HT1080 (cell line): ENCODE results near the gene MFSD12. TPM values are rescaled to one million over a fixed set of nuclear protein-coding genes. Genes with fewer than 3 reads are reported as not detected.

Experiments
- DNase-seq: peaks from one replicate; pipeline ENCODE4 v3.0.0-alpha.2; 2015; ENCODE audit warnings: low read depth
- polyA plus RNA-seq, 2 experiments: library from polyadenylated mRNA; depleted of rRNA; stranded (reverse); fragments of >200 nt; gene quantifications; 2 replicates each; pipeline ENCODE4 v1.2.3, GENCODE V29; 2015
- total RNA-seq: library from RNA; depleted of rRNA; stranded (reverse); fragments of >200 nt; shearing (Covaris generic); gene quantifications from 2 replicates; pipeline ENCODE4 v1.2.3, GENCODE V29; 2014; rRNA removed

The MFSD12 gene
- 109 and 132 TPM in 2 replicates for total RNA-seq
- 62.8 and 69.1 TPM in 2 replicates for polyA plus RNA-seq (2015; cell fraction: cytosol; rRNA removed)
- polyA plus RNA-seq (2015; cell fraction: nucleus; rRNA removed), result 101 and 106 TPM in 2 replicates

DNA sequence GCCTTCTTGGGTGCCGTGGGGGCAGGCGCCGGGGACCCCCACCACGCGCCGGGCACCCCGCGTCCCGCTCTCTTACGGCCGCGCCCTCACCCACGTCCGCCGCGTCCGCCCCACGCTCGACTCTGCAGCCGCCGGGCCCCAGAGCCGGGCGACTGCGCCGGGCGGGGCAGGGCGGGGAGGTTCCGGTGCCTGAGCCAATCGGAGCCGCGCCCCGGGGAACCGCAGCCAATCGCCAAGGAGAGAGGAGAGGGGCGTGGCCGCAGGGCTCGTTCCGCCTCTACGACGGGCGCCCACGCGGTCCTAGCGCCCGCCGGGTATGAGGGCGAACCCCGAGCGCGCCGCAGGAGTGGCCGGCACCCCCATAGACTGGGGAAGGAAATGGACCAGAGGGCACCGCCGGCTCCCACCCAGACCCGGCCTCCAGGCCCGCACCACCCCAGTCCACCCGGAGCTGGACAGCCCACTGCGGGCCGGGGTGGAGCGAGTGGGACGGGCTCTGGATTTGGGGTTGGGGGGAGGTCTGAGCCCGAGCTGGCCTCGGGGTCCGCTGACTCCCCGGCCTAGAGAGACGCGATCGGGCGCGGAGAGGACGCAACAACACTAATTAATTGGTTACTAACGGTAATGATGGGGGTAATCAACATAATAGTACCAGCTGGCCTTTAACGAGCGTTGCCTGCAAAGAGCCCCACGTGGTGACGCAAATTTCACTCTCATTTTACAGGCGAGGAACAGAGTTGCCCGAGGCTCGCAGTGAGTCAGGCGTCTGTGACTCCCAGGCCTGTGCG, at the start of gene MFSD12:
TSS of gene MFSD12 (minus strand) at position 126 of the 788 bp plus-strand sequence. CDS start 183 bp downstream, outside the sequence.
- peak; percentile 90 for DNase-seq

DNA sequence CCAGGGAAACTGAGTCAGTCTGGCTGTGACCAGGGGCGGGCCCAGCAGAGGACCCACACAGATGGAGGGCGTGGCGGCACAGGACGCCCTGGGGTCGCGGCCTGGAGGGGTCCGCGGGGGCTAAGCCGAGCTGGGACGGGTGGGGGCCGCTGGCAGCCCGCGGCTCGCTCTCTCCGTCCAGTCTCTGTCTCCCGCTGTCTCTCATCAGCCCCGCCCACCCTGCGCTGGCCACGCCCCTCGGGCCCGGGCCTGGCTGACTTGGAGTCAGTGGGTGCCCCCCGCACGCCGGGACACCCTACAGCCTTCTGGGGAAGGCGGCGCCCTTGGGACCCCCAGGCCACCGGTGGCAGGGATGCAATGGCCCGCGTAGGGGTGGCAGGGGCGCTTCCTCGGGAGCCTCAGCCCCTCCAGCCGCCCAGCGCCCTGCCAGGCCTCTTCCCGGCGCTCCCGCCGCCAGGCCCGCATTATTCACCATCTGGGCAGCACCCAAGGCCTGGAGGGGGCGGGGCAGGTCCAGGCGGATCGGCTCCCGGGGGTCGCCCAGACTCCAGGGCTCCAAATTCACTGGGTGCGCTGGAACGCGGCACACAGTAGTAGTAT, 49.4 kb upstream of the MFSD12 start, which contains the start of gene TBXA2R:
TSS of gene TBXA2R (minus strand) at position 186 of the 600 bp plus-strand sequence. CDS start 6,241 bp downstream, outside the sequence.
- DNase-seq, result peak; percentile 51

DNA sequence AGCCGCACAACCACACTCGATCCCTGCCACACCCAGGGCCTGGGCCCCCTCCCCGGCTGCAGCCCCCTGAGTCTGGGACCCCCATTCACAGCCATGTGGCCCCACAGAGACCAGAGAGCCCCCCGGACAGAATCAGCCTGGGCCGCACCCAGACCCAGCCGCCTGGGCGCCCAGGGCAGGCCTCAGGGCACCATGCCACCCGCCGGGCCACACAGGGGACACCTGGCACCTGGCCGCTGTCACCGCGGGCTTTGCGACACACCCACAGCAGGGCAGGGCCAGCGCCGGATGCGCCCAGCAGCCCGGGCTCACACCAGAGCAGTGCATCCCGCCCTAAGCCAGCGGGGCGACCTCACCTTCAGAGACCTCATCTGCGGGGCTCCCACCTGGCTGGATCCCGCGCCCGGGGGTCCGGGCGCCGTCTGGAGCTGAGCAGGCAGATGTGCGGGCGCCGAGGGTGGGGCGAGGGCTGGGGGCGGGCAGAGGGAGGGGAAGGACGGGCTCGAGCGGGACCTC, 48.8 kb upstream of the MFSD12 start:
- DNase-seq, result no peak

DNA sequence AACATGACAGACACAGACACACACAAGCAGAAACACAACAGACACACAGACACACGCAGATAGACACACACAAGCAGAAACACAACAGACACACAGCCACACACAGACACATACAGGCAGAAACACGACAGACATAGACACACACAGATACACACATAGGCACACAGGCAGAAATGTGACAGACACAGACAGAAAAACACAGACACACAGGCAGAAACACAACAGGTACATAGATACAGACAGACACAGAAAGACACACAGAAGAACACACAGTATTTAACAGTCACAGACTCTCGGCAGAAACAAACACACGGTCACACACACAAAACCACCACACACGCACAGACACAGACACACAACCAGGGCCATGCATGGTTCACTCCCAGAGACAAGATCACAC, 48.4 kb upstream of the MFSD12 start:
- DNase-seq, result no peak

DNA sequence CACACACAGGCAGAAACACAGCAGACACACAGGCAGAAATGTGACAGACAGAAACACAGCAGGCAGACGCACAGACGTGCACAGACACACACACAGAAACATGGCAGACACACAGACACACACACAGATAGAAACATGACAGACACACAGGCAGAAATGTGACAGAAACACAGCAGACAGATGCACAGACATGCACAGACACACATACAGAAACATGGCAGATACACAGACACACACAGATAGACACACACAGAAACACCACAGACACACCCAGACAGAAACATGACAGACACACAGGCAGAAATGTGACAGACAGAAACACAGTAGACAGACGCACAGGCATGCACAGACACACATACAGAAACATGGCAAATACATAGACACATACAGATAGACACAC, 48.0 kb upstream of the MFSD12 start:
- no peak for DNase-seq

DNA sequence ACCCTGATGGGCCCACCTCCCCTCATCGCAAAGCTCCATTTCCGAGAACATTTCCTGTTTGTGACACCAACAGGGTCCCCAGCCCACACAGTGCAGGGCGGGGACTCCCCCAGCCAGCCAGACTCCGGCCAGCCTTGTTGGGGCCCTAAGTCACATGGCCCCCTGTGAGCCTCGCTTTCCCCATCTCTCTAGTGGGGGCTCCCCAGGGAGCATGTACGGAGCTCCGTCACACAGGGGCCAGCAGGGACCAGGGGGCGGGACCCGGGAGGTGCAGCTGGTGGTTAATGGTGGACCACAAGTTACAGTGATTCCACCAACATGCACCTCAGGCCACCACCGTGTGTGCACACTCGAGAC, 47.6 kb upstream of the MFSD12 start:
- no peak for DNase-seq

DNA sequence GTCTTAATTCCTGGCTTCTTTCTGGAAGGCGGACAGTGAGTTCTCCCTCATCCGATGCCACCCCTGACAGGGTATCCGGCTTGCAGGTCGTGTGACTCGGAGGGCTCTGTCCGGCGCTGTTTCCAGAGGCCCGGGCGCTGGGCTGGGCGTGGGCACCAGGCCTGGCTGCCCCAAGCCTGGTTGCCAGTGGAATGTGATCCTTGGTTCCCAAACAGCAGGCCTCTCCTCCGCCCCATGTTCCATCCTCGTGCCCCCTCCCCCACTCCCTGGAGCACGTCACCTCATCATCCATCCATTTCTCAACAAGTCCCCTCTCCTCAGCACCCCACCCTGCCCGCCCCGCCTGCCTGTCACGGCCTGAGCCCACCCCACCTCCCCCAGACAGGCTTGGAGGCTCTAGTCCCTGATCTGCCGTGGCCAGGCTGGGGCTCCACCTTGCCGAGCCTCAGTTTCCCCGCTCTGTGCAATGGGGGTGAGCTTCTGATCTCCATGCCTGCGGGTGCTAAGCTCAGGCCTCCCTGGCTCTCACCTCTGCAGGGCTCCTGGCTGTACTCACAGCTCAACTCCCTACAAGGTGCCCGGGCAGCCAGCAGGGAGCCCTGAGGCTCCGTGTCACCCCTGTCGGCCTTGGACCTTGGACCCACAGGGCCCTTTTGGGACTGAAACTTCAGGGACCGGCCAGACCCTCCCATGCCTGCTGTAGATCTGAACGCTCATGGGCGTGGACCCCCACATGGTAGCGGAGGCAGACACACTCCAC, 47.0 kb upstream of the MFSD12 start:
- DNase-seq, result no peak

DNA sequence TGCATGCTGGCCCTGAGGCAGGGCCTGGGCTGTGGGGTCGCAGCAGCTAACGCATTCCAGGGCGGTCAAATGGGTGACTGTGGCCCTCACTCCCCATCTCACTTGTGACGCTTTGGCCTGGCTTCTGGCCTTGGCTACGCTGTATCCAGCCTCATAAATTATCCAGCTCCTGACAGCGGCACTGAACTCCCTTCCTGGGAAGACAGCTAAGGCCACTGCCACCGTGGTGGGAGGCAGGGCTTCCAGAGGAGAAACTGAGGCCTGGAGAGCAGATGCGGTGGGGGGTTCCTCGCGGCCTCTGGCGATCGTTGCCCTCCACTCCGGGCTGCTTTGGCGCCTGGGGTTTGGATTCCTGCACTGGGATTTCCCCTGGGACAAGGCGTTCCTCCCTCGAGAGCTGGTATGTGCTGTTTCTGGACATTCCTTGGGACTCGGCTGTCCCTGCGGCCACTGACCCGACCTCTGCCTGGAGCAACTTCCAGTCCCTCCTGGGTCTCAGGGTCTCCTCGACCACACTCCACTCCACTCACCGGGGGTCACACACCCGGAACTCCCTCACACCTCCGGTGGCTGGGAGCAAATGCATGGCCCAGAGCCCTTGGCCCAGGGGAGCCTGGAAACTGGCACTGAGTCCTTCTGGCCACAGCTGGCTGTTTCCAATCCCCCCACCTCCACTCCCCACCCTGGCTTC, 45.9 kb upstream of the MFSD12 start:
- no peak for DNase-seq

DNA sequence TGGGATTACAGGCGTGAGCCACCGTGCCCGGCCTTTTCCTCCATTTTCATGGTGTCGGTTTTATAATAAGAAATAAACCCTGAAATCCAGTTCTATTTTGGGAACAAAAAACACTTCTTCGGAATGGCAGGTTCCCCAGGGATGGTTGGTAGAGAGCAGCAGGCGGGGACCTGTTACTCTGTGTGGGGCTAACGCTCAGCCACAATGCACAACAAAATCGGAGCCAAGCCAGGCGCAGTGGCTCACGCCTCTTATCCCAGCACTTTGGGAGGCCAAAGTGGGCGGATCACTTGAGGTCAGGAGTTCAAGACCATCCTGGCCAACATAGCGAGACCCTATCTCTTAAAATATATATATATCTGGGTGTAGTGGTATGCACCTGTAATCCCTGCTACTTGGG, 43.6 kb upstream of the MFSD12 start:
- DNase-seq, result no peak

DNA sequence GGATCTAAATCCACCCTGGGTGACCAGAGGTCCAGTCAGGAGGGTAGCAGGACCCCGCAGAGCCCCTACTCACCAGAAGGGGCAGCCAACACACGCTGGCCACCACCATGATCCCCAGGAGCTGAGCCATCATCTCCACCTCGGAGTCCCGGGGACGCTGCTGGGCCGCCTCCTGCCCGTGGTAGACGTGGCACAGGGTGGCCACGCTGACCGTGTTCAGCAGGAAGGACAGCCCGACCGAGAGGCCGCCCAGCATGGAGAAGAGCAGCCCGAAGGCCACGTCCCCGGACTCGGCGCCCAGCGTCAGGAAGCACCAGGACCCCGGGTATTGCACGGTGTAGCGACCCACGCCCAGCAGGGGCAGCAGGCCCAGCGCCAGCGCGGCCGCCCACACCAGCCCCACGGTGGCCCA, 42.4 kb upstream of the MFSD12 start:
- no peak for DNase-seq

DNA sequence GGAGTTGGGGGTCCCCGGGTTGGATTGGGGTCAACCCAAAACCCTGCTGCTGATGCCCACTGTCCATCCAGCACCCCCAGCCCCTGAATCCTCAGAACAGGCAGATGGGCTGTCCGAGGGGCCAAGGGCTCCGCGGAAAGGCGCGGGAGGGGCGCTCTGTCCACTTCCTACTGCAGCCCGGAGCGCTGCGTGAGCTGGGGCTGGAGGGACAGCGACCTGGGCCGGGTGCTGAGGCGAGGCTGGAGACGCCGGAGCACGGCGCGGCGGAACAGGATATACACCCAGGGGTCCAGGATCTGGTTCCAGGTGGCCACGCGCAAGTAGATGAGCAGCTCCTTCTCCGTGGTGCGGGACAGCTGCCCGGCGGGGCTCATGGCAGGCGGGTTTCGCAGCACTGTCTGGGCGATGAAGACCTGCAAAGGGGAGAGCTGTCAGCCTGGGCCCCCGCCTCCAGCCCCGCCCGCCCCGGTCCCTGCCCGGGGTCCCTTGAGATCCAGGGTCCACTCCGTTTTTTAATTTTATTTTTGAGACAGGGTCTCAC, 38.2 kb upstream of the MFSD12 start:
- DNase-seq, result no peak

DNA sequence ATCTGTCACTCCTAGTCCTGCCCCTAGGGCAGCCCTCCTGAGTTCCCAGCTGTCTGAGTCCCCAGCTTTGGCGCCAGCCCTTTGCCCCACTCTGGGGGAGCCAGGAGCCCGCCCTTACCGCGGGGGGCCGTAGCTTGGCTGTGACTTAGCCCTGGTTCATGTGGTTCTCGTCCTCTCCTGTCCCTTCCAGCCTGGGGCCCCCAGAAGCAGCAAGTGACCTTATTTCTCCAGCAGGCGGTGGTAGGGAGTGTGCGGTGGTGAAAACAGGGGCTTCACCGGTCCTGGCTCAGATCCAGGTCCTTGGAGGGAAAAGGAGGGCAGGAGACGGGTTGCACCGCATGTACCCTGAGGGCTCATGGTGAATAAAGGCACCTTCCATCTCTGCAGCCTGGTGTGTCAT, 35.8 kb upstream of the MFSD12 start:
- no peak for DNase-seq

DNA sequence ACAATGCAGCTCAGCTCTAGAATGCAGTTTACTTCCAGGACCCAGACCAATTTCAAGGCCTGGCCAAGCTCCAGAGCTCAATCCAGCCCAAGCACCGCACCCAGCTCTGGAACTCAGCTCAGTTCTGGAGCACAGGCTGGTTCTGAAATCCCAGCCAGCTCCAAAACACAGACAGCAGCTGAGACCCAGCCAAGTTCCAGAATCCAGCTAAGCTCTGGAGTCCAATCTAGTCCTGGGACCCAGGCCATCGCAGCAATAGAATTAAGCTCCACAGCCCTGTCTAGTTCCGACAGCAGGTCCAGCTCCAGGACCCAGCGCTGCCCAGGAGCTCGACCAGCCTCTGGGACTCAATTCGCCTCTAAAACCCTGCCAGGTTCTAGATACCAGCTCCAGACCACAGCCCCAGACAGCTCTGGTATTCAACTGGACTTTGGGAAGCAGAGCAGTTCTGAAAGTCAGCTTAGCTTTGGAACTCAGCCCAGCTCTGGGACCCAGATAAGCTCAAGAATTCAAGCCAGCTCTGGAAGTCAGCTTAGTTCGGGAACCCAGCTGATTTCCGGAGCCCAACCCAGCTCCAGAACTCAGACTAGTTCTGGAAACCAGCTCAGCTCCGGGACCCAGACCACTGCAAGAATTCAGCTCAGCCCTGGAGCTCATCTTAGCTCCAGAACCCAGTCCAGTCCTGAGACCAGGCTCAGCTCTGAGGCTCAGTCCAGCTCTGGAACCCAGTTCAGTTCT, 34.7 kb upstream of the MFSD12 start:
- no peak for DNase-seq

DNA sequence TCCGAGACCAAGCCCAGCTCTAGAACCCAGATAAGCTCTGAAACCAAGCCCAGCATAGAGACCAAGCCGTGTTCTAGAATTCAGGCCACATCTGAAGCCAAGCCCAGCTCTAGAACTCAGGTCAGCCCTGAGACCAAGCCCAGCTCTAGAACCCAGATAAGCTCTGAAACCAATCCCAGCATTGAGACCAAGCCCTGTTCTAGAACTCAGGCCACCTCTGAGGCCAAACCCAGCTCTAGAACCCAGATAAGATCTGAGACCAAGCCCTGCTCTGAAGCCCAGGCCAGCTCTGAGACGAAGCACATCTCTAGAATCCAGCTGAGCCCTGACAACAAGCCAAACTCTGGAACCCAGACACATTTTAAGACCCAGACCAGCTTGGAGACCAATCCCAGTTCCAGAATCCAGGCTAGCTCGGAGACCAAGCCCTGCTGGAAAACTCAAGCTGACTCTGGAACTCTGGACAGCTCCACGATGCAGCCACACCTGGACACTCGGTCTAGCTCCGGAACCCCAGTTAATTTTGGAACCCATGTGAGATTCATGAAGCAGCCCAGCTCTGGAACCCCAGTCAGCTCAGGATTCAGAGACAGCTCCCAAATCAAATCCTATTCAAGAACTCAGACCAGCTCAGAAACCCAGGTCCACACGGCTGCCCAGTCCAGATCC, 33.7 kb upstream of the MFSD12 start:
- no peak for DNase-seq

DNA sequence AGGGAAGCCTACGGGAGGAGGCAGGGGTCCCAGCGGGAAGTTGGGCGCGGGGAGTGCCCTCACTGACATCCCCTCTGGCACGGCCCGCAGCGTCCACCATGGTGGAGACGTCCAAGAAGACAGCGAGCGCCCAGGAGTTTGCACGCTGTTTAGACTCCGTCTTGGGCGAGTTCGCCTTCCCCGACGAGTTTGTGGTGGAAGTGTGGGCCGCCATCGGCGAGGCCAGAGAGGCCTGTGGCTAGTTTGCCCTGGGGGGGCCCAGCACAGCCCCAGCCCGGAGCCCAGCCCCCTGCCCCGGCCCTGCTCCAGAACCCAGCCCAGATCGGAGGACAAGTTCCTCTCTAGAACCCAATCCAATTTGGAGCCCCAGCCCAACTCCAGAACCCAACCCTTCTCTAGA, 32.6 kb upstream of the MFSD12 start:
- DNase-seq, result no peak

DNA sequence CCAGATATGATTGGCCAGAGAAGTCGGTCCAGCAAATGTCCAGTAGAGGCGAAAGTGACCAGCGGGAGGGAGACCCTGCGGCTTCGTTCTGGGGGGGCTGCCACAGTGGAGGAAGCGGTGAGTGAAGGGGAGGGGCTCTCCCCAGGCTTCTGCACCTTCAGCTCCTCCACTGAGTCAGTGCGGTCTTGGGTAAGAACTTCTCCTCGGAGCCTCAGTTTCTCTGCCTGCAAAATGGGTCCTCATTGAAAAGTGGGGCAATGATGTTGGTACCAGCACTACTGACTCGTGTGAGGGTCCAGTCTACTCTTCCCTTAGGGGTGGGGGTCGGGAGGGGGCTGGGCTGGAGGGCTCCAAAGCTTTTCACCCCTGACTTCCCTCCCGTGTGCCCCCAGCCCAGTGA, 32.1 kb upstream of the MFSD12 start:
- DNase-seq, result no peak

DNA sequence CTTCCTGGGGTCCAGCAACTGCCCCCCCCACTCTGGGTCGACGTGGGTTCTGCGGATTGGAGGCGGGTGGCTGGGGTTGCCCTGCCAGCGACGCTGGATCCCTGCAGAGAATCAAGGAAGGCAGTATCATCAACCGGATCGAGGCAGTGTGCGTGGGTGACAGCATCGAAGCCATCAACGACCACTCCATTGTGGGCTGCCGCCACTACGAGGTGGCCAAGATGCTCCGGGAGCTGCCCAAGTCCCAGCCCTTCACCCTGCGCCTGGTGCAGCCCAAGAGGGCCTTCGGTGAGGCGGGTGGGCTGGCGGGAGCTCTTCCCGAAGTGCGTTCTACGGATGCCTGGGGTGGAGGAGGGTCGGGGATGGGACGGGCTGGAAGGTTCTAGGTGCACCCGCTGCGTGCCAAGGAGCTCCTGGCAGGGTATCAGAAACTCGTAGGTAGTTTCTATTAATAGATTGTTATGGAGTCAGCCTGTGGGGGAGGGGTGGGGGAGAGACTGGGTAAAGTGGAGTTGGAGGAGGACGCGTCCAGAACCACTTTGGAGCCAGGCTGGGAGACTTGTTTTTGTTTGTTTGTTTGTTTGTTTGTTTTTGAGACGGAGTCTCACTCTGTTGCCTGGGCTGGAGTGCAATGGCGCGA, 29.4 kb upstream of the MFSD12 start:
- DNase-seq, result no peak

DNA sequence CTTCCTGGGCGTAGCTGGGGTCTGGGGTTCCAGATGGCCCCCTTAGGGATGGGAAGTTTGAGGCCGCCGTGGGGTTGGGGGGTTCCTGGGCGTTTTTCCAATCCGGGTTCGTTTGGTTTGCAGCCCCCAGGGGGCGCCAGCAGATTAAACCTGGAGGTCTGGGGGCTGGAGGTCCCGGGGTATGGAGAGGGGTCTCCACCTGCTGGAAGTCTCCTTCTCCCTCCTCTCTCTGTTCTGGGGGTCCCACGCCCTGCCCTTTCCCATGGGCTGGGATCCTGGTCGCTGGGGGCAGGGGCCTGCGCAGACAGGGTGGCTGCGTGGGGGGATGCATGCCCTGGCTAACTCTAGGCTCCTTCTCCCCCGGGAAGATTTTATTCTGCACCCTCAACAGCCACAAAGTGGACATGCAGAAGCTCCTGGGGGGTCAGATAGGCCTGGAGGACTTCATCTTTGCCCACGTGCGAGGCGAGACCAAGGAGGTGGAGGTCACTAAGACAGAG, 28.8 kb upstream of the MFSD12 start:
- DNase-seq, result no peak
